Transverse colon (tissue), 4 donors: Measurements from ENCODE around the gene LCP1.
"Not testable (repeated sequence)": the region's sequence is repeated elsewhere in the genome, so short reads cannot be mapped to it uniquely, and the experiment has no call there.

ENCODE experiments used
- EP300 ChIP-seq: sonication (generic); formaldehyde crosslinking; IDR thresholded peaks from one replicate; pipeline ENCODE4 v1.6.1; 2017; ENCODE audit warnings: antibody characterized with exemption, low read depth
- POLR2A ChIP-seq: fragments of 450-650 bp; IDR thresholded peaks from one replicate; pipeline ENCODE4 v1.6.1; 2016; ENCODE audit warnings: antibody characterized with exemption, mild to moderate bottlenecking, moderate library complexity
- POLR2AphosphoS5 ChIP-seq, 3 donors: sonication (generic); formaldehyde crosslinking; IDR thresholded peaks; one replicate each; pipeline ENCODE4 v1.6.1; 2016; ENCODE audit warnings: antibody characterized with exemption in 3 of 3
- TF ChIP-seq, protein P1 (sequence below), 5 experiments: fragments of 200-600 bp in 3 of 5; fragments of 450-650 bp in 2 of 5; sonication (generic) in 3 of 5; IDR thresholded peaks; 1 replicate in 2 of 5; 2 replicates in 3 of 5; pipeline ENCODE4 v1.5.1; 2016 to 2017; ENCODE audit warnings: antibody characterized with exemption in 5 of 5, inconsistent platforms in 3 of 5, mild to moderate bottlenecking in 2 of 5, moderate library complexity in 1 of 5

DNA sequence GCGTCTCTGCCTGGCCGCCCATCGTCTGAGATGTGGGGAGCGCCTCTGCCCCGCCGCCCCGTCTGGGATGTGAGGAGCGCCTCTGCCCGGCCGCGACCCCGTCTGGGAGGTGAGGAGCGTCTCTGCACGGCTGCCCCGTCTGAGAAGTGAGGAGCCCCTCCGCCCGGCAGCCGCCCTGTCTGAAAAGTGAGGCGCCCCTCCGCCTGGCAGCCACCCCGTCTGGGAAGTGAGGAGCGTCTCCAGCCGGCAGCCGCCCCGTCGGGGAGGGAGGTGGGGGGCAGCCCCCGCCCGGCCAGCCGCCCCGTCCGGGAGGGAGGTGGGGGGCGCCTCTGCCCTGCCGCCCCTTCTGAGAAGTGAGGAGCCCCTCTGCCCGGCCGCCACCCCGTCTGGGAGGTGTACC is 19.2 kb downstream of the LCP1 start:
- TF ChIP-seq, protein P1, sequence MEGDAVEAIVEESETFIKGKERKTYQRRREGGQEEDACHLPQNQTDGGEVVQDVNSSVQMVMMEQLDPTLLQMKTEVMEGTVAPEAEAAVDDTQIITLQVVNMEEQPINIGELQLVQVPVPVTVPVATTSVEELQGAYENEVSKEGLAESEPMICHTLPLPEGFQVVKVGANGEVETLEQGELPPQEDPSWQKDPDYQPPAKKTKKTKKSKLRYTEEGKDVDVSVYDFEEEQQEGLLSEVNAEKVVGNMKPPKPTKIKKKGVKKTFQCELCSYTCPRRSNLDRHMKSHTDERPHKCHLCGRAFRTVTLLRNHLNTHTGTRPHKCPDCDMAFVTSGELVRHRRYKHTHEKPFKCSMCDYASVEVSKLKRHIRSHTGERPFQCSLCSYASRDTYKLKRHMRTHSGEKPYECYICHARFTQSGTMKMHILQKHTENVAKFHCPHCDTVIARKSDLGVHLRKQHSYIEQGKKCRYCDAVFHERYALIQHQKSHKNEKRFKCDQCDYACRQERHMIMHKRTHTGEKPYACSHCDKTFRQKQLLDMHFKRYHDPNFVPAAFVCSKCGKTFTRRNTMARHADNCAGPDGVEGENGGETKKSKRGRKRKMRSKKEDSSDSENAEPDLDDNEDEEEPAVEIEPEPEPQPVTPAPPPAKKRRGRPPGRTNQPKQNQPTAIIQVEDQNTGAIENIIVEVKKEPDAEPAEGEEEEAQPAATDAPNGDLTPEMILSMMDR (IDR thresholded peaks at IDR 0.05): not testable (repeated sequence)
- not testable (repeated sequence) for TF ChIP-seq POLR2AphosphoS5 (IDR thresholded peaks at IDR 0.05); POLR2A; EP300
